ENCODE data around the gene CEP152.

The CEP152 gene

GRCh38 chr15:48721061-48721810 lies 89.6 kb downstream of the CEP152 start:
- H3K4me2 ChIP-seq (ENCODE audit: low read length) = no peak overlapping the region
- TF ChIP-seq EZH2phosphoT487 (IDR thresholded peaks at IDR 0.05; ENCODE audit: low read depth) = no peak

GRCh38 chr15:48720646-48721045 lies 90.2 kb downstream of the CEP152 start:
- Histone ChIP-seq H3K79me2 (ENCODE audit: low read length) (no peaks in the 10 kb centered on the region), H3K9ac (ENCODE audit: low read length) (no peak overlapping the region), H3K4me3 (ENCODE audit: low read length) (no peak overlapping the region), H3K27ac (ENCODE audit: low read length) (no peak overlapping the region), H3K9me3 (ENCODE audit: insufficient read depth, low read length) (peaks cover 11% of the 10 kb centered on the region; the same call in 1 of the 2 replicates), H3K4me2 (ENCODE audit: low read length) (no peak overlapping the region), H3K36me3 (replicated peaks; ENCODE audit: low read depth, low read length) (peaks cover 13% of the 10 kb centered on the region), H3K27me3 (ENCODE audit: low read depth, low read length) (no peaks in the 10 kb centered on the region), H3K4me1 (ENCODE audit: low read length) (peaks cover 9% of the 10 kb centered on the region), H4K20me1 (ENCODE audit: insufficient read depth, low read length) (no peaks in the 10 kb centered on the region), H2AFZ (ENCODE audit: low read depth, low read length) (no peak overlapping the region)
- no peak for TF ChIP-seq EZH2phosphoT487 (IDR thresholded peaks at IDR 0.05; ENCODE audit: low read depth)
- no peak for TF ChIP-seq CTCF (IDR thresholded peaks at IDR 0.05; ENCODE audit: low read depth, low read length)

More at GRCh38 chr15:48721061-48721810, 89.6 kb downstream of the CEP152 start:
- Histone ChIP-seq H3K9me3 (ENCODE audit: insufficient read depth, low read length) (peaks cover 5% of the 10 kb centered on the region; the same call in 1 of the 2 replicates), H4K20me1 (ENCODE audit: insufficient read depth, low read length) (no peaks in the 10 kb centered on the region), H3K9ac (ENCODE audit: low read length) (no peak overlapping the region), H2AFZ (ENCODE audit: low read depth, low read length) (no peak overlapping the region), H3K79me2 (ENCODE audit: low read length) (no peaks in the 10 kb centered on the region), H3K4me1 (ENCODE audit: low read length) (peaks cover 9% of the 10 kb centered on the region), H3K27ac (ENCODE audit: low read length) (no peak overlapping the region), H3K4me3 (ENCODE audit: low read length) (no peak overlapping the region), H3K36me3 (replicated peaks; ENCODE audit: low read depth, low read length) (peaks cover 7% of the 10 kb centered on the region), H3K27me3 (ENCODE audit: low read depth, low read length) (no peaks in the 10 kb centered on the region)

- H4K20me1 ChIP-seq (ENCODE audit: insufficient read depth, low read length) = no peaks in the 10 kb centered on the region
- H3K9me3 ChIP-seq (ENCODE audit: insufficient read depth, low read length) = peaks cover 11% of the 10 kb centered on the region; the same call in 1 of the 2 replicates
- peaks cover 9% of the 10 kb centered on the region for H3K4me1 ChIP-seq (ENCODE audit: low read length)
- 0 out of 2 replicates have a peak overlapping the region, but pooled peaks have one; percentile 9 for H3K4me2 ChIP-seq (ENCODE audit: low read length)
- H3K27me3 ChIP-seq (ENCODE audit: low read depth, low read length) = no peaks in the 10 kb centered on the region
- H3K4me3 ChIP-seq (ENCODE audit: low read length) = no peak overlapping the region
- H3K9ac ChIP-seq (ENCODE audit: low read length) = no peak overlapping the region
- H3K36me3 ChIP-seq (replicated peaks; ENCODE audit: low read depth, low read length) = peaks cover 16% of the 10 kb centered on the region
- no peak overlapping the region for H2AFZ ChIP-seq (ENCODE audit: low read depth, low read length)
- no peak for TF ChIP-seq EZH2phosphoT487 (IDR thresholded peaks at IDR 0.05; ENCODE audit: low read depth)
- TF ChIP-seq CTCF (IDR thresholded peaks at IDR 0.05; ENCODE audit: low read depth, low read length) = no peak
- H3K27ac ChIP-seq (ENCODE audit: low read length) = no peak overlapping the region
- no peaks in the 10 kb centered on the region for H3K79me2 ChIP-seq (ENCODE audit: low read length)
These were observed 91.2 kb downstream of the CEP152 start for GRCh38 chr15:48719668-48720067.

GRCh38 chr15:48718646-48719045 lies 92.2 kb downstream of the CEP152 start:
- peaks cover 9% of the 10 kb centered on the region for H3K4me1 ChIP-seq (ENCODE audit: low read length)

More at GRCh38 chr15:48718646-48719045, 92.2 kb downstream of the CEP152 start:
- Histone ChIP-seq H3K9ac (ENCODE audit: low read length) (no peak overlapping the region), H3K9me3 (ENCODE audit: insufficient read depth, low read length) (peaks cover 11% of the 10 kb centered on the region; the same call in 1 of the 2 replicates), H3K4me3 (ENCODE audit: low read length) (no peak overlapping the region), H3K36me3 (replicated peaks; ENCODE audit: low read depth, low read length) (peaks cover 16% of the 10 kb centered on the region), H3K79me2 (ENCODE audit: low read length) (no peaks in the 10 kb centered on the region), H3K27me3 (ENCODE audit: low read depth, low read length) (no peaks in the 10 kb centered on the region), H4K20me1 (ENCODE audit: insufficient read depth, low read length) (no peaks in the 10 kb centered on the region), H2AFZ (ENCODE audit: low read depth, low read length) (no peak overlapping the region), H3K4me2 (ENCODE audit: low read length) (no peak overlapping the region), H3K27ac (ENCODE audit: low read length) (no peak overlapping the region)
- TF ChIP-seq CTCF (IDR thresholded peaks at IDR 0.05; ENCODE audit: low read depth, low read length) = no peak
- no peak for TF ChIP-seq EZH2phosphoT487 (IDR thresholded peaks at IDR 0.05; ENCODE audit: low read depth)
